Parathyroid adenoma (tissue), 2 donors: ENCODE measurements around the gene FAM3A.
"Not testable (repeated sequence)": the region's sequence is repeated elsewhere in the genome, so short reads cannot be mapped to it uniquely, and the experiment has no call there.

Experiments used
- H2AFZ ChIP-seq: fragments of 300-600 bp; sonication (generic); one replicate; pipeline ENCODE4 v1.7.0; 2017; ENCODE audit warnings: antibody characterized with exemption, mild to moderate bottlenecking
- H3K27ac ChIP-seq: fragments of 300-600 bp; sonication (generic); one replicate; pipeline ENCODE4 v1.7.0; 2017
- H3K27me3 ChIP-seq: fragments of 300-600 bp; sonication (generic); one replicate; pipeline ENCODE4 v1.7.0; 2017; ENCODE audit warnings: low read length; ENCODE audit not compliant: control insufficient read depth, insufficient read depth
- H3K36me3 ChIP-seq: fragments of 300-600 bp; sonication (generic); one replicate; pipeline ENCODE4 v1.7.0; 2017; ENCODE audit warnings: low read length; ENCODE audit not compliant: control insufficient read depth, insufficient read depth
- H3K4me1 ChIP-seq: fragments of 300-600 bp; sonication (generic); one replicate; pipeline ENCODE4 v1.7.0; 2017; ENCODE audit warnings: control low read depth
- H3K4me2 ChIP-seq: fragments of 300-600 bp; sonication (generic); one replicate; pipeline ENCODE4 v1.7.0; 2017; ENCODE audit warnings: low read length
- H3K4me3 ChIP-seq: fragments of 300-600 bp; sonication (generic); one replicate; pipeline ENCODE4 v1.7.0; 2017; ENCODE audit warnings: low read depth, low read length
- H3K79me2 ChIP-seq: fragments of 300-600 bp; sonication (generic); one replicate; pipeline ENCODE4 v1.7.0; 2017; ENCODE audit warnings: control low read depth
- H3K9ac ChIP-seq: fragments of 300-600 bp; sonication (generic); one replicate; pipeline ENCODE4 v1.7.0; 2017; ENCODE audit warnings: mild to moderate bottlenecking
- H3K9me3 ChIP-seq: fragments of 300-600 bp; sonication (generic); one replicate; pipeline ENCODE4 v1.7.0; 2017; ENCODE audit warnings: low read length; ENCODE audit not compliant: control insufficient read depth
- TF ChIP-seq, protein P1 (sequence below): fragments of 300-600 bp; sonication (generic); IDR thresholded peaks from one replicate; pipeline ENCODE4 v1.7.0; 2017; ENCODE audit warnings: antibody characterized with exemption, mild to moderate bottlenecking
- donor health status: primary hyperparathyroidism.

Gene FAM3A

GRCh38 chrX:154542723-154543424 is 26.8 kb upstream of the FAM3A start:
- H3K36me3 ChIP-seq: no peaks in the 10 kb centered on the region
- no peaks in the 10 kb centered on the region for H3K27me3 ChIP-seq
- TF ChIP-seq, protein P1, sequence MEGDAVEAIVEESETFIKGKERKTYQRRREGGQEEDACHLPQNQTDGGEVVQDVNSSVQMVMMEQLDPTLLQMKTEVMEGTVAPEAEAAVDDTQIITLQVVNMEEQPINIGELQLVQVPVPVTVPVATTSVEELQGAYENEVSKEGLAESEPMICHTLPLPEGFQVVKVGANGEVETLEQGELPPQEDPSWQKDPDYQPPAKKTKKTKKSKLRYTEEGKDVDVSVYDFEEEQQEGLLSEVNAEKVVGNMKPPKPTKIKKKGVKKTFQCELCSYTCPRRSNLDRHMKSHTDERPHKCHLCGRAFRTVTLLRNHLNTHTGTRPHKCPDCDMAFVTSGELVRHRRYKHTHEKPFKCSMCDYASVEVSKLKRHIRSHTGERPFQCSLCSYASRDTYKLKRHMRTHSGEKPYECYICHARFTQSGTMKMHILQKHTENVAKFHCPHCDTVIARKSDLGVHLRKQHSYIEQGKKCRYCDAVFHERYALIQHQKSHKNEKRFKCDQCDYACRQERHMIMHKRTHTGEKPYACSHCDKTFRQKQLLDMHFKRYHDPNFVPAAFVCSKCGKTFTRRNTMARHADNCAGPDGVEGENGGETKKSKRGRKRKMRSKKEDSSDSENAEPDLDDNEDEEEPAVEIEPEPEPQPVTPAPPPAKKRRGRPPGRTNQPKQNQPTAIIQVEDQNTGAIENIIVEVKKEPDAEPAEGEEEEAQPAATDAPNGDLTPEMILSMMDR: no peak
- no peak overlapping the region for H3K4me3 ChIP-seq
- no peak overlapping the region for H2AFZ ChIP-seq
- no peak overlapping the region for H3K4me2 ChIP-seq
- H3K9me3 ChIP-seq: no peaks in the 10 kb centered on the region
- no peak overlapping the region for H3K9ac ChIP-seq
- no peak overlapping the region for H3K27ac ChIP-seq
- no peaks in the 10 kb centered on the region for H3K4me1 ChIP-seq
- H3K79me2 ChIP-seq: no peaks in the 10 kb centered on the region

- H3K79me2 ChIP-seq: no peaks in the 10 kb centered on the region
- no peak overlapping the region for H3K4me3 ChIP-seq
- no peak overlapping the region for H3K9ac ChIP-seq
- no peaks in the 10 kb centered on the region for H3K4me1 ChIP-seq
- no peaks in the 10 kb centered on the region for H3K36me3 ChIP-seq
- TF ChIP-seq, protein P1: no peak
- H2AFZ ChIP-seq: no peak overlapping the region
- no peaks in the 10 kb centered on the region for H3K9me3 ChIP-seq
- H3K4me2 ChIP-seq: no peak overlapping the region
- H3K27me3 ChIP-seq: no peaks in the 10 kb centered on the region
- no peak overlapping the region for H3K27ac ChIP-seq
Observed at GRCh38 chrX:154541896-154542722, 26.1 kb upstream of the FAM3A start.

GRCh38 chrX:154541589-154541895 is 25.5 kb upstream of the FAM3A start:
- Histone ChIP-seq H3K9ac (no peak overlapping the region), H2AFZ (no peak overlapping the region), H3K79me2 (no peaks in the 10 kb centered on the region), H3K9me3 (no peaks in the 10 kb centered on the region), H3K4me1 (no peaks in the 10 kb centered on the region), H3K4me3 (no peak overlapping the region), H3K36me3 (no peaks in the 10 kb centered on the region), H3K4me2 (no peak overlapping the region), H3K27me3 (no peaks in the 10 kb centered on the region), H3K27ac (no peak overlapping the region)
- TF ChIP-seq, protein P1: no peak

GRCh38 chrX:154540897-154541535 is 25.0 kb upstream of the FAM3A start:
- Histone ChIP-seq H3K27me3 (no peaks in the 10 kb centered on the region), H2AFZ (no peak overlapping the region), H3K9me3 (no peaks in the 10 kb centered on the region), H3K36me3 (no peaks in the 10 kb centered on the region), H3K4me3 (no peak overlapping the region), H3K4me2 (no peak overlapping the region), H3K79me2 (no peaks in the 10 kb centered on the region), H3K4me1 (no peaks in the 10 kb centered on the region), H3K9ac (no peak overlapping the region), H3K27ac (no peak overlapping the region)
- TF ChIP-seq, protein P1: no peak

DNA sequence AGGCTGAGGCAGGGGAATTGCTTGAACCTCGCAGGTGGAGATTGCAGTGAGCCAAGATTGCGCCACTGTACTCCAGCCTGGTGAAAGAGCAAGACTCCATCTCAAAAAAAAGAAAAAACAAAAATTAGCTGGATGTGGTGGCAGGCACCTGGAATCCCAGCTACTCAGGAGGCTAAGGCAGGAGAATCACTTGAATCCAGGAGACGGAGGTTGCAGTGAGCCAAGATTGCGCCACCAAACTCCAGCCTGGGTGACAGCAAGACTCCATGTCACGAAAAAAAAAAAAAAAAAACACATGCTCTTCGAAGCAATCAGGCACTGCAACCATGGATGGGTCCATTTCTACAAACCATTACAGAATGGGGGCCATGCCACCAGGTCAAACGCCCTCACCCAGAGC is 24.3 kb upstream of the FAM3A start:
- not testable (repeated sequence) for H3K4me3 ChIP-seq, H3K9ac ChIP-seq, H3K27me3 ChIP-seq, H3K4me1 ChIP-seq, H3K4me2 ChIP-seq, H3K27ac ChIP-seq, H3K9me3 ChIP-seq, H3K79me2 ChIP-seq, H3K36me3 ChIP-seq, H2AFZ ChIP-seq
